ENCODE results near the gene CNTNAP2. TPM values are rescaled to one million over a fixed set of nuclear protein-coding genes. Genes with fewer than 3 reads are reported as not detected.
"Not testable (repeated sequence)": the region's sequence is repeated elsewhere in the genome, so short reads cannot be mapped to it uniquely, and the experiment has no call there.

CNTNAP2 gene
- total and polyA plus RNA-seq, 2 of the 4 experiments (the other 2 are of a cell fraction): not detected

GRCh38 chr7:148299350-148300276, 2183.0 kb downstream of the CNTNAP2 start:
- H3K36me3 ChIP-seq (ENCODE audit: control insufficient read depth, insufficient read depth, low read length): no peaks in the 10 kb centered on the region
- BruUV-seq (replicated peaks): no TSS peak
- H3K23ac ChIP-seq (ENCODE audit: low read depth, low read length): no peak overlapping the region
- H4K20me1 ChIP-seq (ENCODE audit: insufficient read depth, low read length): no peaks in the 10 kb centered on the region
- H4K8ac ChIP-seq (ENCODE audit: low read depth in 2 of 2, low read length in 2 of 2): no peak overlapping the region
- DNase-seq (no peak), ATAC-seq (ENCODE audit: low read depth) (no peak)
- H4K91ac ChIP-seq (ENCODE audit: insufficient read depth, low read depth, low read length): no peak overlapping the region
- H3K9ac ChIP-seq (ENCODE audit: low read depth, low read length): no peak overlapping the region
- 29% methylated on average over 5 of the region's 10 CpGs; no CpG with 5 or more reads in 1 of the 2 experiments for WGBS, 2 experiments (ENCODE audit: extremely low coverage in 2 of 2, insufficient read length in 1 of 2)
- intact Hi-C loops (cut with micrococcal nuclease) (loop anchor here (2.0 kb wide), 1 partner anchor 51 kb away; no protein-coding TSS in a partner anchor), dilution Hi-C loops (cut with HindIII; ENCODE audit: low sequenced_read_pairs, unreplicated experiment) (no loop called here), in situ Hi-C loops (cut with MboI; ENCODE audit: low sequenced_read_pairs) (no loop called here)
- H2AFZ ChIP-seq (replicated peaks; ENCODE audit: low read length, poor library complexity): no peak overlapping the region
- no peaks in the 10 kb centered on the region for H3K9me1 ChIP-seq (ENCODE audit: insufficient read depth, low read length)
- no peaks in the 10 kb centered on the region for H3K79me1 ChIP-seq (ENCODE audit: low read depth in 1 of 2, low read length in 2 of 2)
- POLR2A ChIA-PET (ENCODE audit: unreplicated experiment): no interaction called here
- H3K27me3 ChIP-seq (ENCODE audit: control insufficient read depth, insufficient read depth, low read length): no peaks in the 10 kb centered on the region
- no peak overlapping the region for H2BK20ac ChIP-seq (ENCODE audit: low read depth, low read length)
- CTCF ChIA-PET: no interaction called here
- H2BK5ac ChIP-seq (ENCODE audit: low read depth, low read length, poor library complexity, severe bottlenecking): no peak overlapping the region
- TF ChIP-seq MAZ (IDR thresholded peaks at IDR 0.05; ENCODE audit: borderline replicate concordance, low read depth, low read length) (no peak), MXI1 (IDR thresholded peaks at IDR 0.05; ENCODE audit: borderline replicate concordance, low read depth, low read length) (no peak), CTCF (conservative IDR thresholded peaks at IDR 0.05; ENCODE audit: low read depth, low read length) (no peak), NFE2L2 (IDR thresholded peaks at IDR 0.05; ENCODE audit: low read depth, low read length) (no peak), BHLHE40 (IDR thresholded peaks at IDR 0.05; ENCODE audit: low read depth, low read length) (no peak)
- H3K4me2 ChIP-seq (ENCODE audit: low read depth, low read length): no peak overlapping the region
- no peak overlapping the region for H2AK5ac ChIP-seq (ENCODE audit: low read depth, low read length)
- H2AK9ac ChIP-seq (replicated peaks; ENCODE audit: low read depth, low read length, poor library complexity): no peak overlapping the region
- H3K18ac ChIP-seq (ENCODE audit: low read depth, low read length): no peak overlapping the region
- no peak overlapping the region for H3K56ac ChIP-seq (ENCODE audit: extremely low read depth, insufficient read depth, low read length)
- peaks cover 17% of the 10 kb centered on the region for H3K9me3 ChIP-seq (ENCODE audit: control insufficient read depth, insufficient read depth, low read length)
- no peak overlapping the region for H3K14ac ChIP-seq (replicated peaks; ENCODE audit: low read depth, low read length)
- H2BK120ac ChIP-seq (ENCODE audit: low read depth, low read length): no peak overlapping the region
- H3K27ac ChIP-seq (ENCODE audit: insufficient read depth, low read length): no peak overlapping the region
- no peaks in the 10 kb centered on the region for H3K4me1 ChIP-seq (ENCODE audit: control insufficient read depth, insufficient read depth, low read length)
- no peak overlapping the region for H4K5ac ChIP-seq (ENCODE audit: low read depth, low read length)
- H3K4ac ChIP-seq (ENCODE audit: low read depth, low read length): no peak overlapping the region
- no peak overlapping the region for H2BK15ac ChIP-seq (ENCODE audit: low read depth, low read length)
- no peak overlapping the region for H3K4me3 ChIP-seq (ENCODE audit: insufficient read depth, low read depth, low read length)

- CTCF ChIA-PET; dilution Hi-C loops (cut with HindIII; ENCODE audit: low sequenced_read_pairs, unreplicated experiment); H4K8ac ChIP-seq (ENCODE audit: low read depth in 2 of 2, low read length in 2 of 2); H3K56ac ChIP-seq (ENCODE audit: extremely low read depth, insufficient read depth, low read length); H3K36me3 ChIP-seq (ENCODE audit: control insufficient read depth, insufficient read depth, low read length); in situ Hi-C loops (cut with MboI; ENCODE audit: low sequenced_read_pairs); H3K27me3 ChIP-seq (ENCODE audit: control insufficient read depth, insufficient read depth, low read length); H2AK9ac ChIP-seq (replicated peaks; ENCODE audit: low read depth, low read length, poor library complexity); H3K14ac ChIP-seq (replicated peaks; ENCODE audit: low read depth, low read length); H2BK15ac ChIP-seq (ENCODE audit: low read depth, low read length); DNase-seq; H3K4me2 ChIP-seq (ENCODE audit: low read depth, low read length); H3K27ac ChIP-seq (ENCODE audit: insufficient read depth, low read length); ATAC-seq (ENCODE audit: low read depth); H2AFZ ChIP-seq (replicated peaks; ENCODE audit: low read length, poor library complexity); intact Hi-C loops (cut with micrococcal nuclease); H2BK120ac ChIP-seq (ENCODE audit: low read depth, low read length); H4K20me1 ChIP-seq (ENCODE audit: insufficient read depth, low read length); H3K4ac ChIP-seq (ENCODE audit: low read depth, low read length); H3K18ac ChIP-seq (ENCODE audit: low read depth, low read length); BruUV-seq (replicated peaks); POLR2A ChIA-PET (ENCODE audit: unreplicated experiment); H4K5ac ChIP-seq (ENCODE audit: low read depth, low read length); H3K9me1 ChIP-seq (ENCODE audit: insufficient read depth, low read length); H3K4me3 ChIP-seq (ENCODE audit: insufficient read depth, low read depth, low read length); H2BK5ac ChIP-seq (ENCODE audit: low read depth, low read length, poor library complexity, severe bottlenecking); H4K91ac ChIP-seq (ENCODE audit: insufficient read depth, low read depth, low read length); H3K4me1 ChIP-seq (ENCODE audit: control insufficient read depth, insufficient read depth, low read length); H3K23ac ChIP-seq (ENCODE audit: low read depth, low read length); H3K79me1 ChIP-seq (ENCODE audit: low read depth in 1 of 2, low read length in 2 of 2); H2BK20ac ChIP-seq (ENCODE audit: low read depth, low read length); H2AK5ac ChIP-seq (ENCODE audit: low read depth, low read length); H3K9ac ChIP-seq (ENCODE audit: low read depth, low read length): not testable (repeated sequence)
- WGBS, 2 experiments (ENCODE audit: extremely low coverage in 2 of 2, insufficient read length in 1 of 2): no CpG with 5 or more reads among the region's 6 CpGs
- peaks cover 22% of the 10 kb centered on the region for H3K9me3 ChIP-seq (ENCODE audit: control insufficient read depth, insufficient read depth, low read length)
These were observed 2185.8 kb downstream of the CNTNAP2 start for GRCh38 chr7:148302436-148302835.
